NK-92 (cell line): ENCODE results near the gene SEPSECS.

Source experiments
- DNase-seq: peaks from one replicate; lab custom pipeline; 2025; ENCODE audit not compliant: unreplicated experiment; lab: John Stamatoyannopoulos, UW

Gene SEPSECS

DNA sequence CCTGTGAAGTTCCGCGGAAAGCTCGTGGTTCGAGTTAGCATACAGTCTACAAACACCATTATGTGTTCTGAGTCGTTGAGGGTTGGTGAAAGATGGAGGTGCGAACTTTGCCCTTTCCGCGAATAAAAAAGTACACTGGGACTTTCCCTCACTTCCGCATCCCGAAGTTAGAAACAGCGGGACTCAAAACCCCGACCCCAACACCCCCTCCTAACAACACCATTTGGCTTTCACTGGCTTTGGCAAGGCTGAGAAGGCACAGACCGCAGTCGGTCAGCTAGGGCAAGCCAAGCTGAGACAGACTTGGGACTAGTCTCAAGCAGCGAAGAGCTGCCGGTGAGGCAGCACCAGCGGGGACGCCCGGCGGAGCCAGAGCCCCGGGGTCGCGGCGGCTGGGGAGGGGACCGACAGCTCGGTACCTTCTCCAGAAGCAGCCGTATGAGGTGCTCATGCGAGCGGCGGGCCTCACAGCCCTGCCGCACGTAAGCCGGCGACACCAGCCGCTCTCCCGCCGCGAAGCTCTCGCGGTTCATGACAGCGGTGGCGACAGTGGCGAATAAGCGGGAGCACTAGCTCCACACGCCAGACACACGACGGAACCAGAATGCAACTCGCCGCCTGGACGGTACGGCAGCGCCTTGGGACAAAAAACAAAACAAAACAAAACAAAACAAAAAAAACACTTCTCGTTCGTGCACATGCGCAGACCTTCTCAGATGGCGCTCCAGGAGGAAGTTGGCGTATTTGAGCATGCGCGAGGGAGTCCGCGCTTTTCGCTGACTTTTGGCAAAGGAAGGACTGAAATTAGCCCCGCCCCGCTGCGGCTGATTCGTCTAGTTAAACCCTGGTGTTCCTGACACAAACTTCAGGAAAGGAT, at the start of gene SEPSECS:
Gene SEPSECS (minus strand): TSS at position 613 of the 877 bp plus-strand sequence. CDS start 80 bp downstream, at position 533.
- DNase-seq = peak; percentile 62

DNA sequence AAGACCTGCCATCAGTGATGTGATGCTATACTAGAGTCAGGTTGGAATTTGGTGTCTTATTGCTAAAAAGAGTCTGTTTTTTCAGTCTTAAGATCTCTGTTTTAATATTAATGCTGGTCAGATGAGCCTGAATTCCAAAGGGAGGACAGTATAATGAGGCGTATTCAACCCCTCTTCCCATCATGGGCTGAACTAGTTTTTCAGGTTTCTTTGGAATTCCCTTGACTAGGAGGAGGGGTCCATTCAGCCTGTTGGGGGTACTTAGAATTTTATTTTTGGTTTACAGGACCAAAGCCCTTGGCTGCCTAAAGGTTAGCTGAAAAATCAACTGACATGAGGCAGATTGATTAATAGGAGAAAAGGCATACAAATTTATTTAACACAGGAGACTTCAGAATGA, 49.5 kb upstream of the SEPSECS start:
- DNase-seq = no peak

DNA sequence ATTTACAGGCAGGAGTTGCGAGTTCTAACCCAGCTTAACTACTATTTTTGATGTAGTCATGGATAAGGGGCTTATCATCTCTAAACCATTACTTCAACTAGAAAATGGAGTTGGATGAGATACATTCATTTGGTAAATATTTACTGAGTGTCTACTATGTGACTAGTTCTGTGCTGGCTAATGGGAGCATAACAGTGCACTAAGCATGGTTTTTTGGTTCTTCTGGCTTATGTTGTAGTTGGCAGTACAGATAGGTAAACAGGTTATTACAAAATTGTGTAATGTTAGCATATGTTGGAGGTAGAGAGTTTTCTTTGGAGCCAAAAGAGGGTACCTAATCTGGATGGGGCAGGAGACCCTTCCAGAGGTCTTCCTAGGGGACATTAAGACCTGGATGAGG, 47.7 kb upstream of the SEPSECS start:
- no peak for DNase-seq

DNA sequence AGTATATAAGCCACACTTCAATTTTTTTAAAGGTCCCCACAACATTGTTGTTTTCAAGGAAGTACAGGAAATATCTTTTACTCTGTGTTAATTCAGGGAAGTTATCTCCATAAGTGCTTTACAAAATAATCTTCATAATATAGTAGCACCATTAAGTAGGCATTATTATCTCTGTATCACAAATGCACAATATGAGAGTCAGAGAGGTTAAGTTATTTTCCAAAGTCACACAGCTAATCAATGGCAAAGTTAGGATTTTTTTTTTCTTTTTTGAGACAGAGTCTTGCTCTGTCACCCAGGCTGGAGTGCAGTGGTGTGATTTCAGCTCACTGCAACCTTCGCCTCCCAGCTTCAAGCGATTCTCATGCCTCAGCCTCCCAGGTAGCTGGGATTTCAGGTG, 38.5 kb upstream of the SEPSECS start:
- DNase-seq = no peak

DNA sequence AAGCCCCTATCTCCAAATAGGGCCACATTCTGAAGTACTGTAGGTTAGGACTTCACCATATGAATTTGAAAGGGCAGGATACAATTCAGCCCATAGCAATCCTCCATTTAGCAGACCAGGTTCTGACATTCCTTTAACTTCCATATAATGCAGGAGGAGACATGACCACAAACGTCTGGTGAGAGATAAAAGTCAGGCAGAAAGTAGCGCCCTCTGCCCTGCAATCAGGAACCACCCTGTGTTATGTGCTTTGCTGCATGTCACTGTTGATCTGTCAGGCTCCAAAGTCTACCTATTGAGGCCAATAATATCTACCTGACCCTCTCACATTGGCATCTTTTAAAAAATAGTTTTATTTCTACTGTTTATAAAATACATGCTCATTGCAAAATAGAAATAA, 30.2 kb upstream of the SEPSECS start:
- DNase-seq = no peak

DNA sequence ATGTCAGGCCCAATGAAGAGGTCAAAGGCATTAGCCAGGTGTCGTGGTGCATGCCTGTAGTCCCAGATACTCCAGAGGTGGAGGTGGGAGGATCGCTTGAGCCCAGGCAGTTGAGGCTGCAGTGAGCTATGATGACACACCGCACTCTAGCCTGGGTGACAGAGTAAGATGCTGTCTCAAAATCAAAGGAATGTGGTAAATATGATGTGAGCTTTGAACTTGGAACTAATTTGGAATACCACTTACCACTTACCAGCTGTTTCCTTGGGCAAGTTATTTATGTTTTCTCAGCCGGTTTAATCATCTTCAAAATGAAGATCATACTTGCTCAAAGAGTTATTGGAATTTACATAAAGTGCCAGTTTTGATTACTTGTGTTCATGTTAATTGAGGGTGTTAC, 23.8 kb upstream of the SEPSECS start:
- DNase-seq = no peak

DNA sequence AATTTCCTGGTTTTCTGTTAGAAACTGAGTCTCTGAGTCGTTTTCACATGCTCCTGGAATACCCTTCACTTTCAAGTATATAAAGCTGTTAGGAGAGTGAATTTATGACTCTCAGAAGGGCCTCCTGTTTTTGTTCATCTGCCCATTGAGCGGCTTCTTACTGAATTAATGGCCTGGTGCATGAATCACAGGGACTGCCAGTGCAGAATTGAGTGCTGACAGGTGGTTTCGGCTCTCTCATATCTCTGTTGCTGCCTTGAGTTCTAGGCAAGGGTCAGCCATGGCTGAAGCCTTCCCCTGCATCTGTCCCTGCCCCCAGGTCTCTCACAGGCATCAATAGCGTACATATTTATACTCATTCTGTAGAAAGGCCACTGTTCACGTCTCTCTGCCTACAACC, 22.7 kb upstream of the SEPSECS start:
- no peak for DNase-seq

DNA sequence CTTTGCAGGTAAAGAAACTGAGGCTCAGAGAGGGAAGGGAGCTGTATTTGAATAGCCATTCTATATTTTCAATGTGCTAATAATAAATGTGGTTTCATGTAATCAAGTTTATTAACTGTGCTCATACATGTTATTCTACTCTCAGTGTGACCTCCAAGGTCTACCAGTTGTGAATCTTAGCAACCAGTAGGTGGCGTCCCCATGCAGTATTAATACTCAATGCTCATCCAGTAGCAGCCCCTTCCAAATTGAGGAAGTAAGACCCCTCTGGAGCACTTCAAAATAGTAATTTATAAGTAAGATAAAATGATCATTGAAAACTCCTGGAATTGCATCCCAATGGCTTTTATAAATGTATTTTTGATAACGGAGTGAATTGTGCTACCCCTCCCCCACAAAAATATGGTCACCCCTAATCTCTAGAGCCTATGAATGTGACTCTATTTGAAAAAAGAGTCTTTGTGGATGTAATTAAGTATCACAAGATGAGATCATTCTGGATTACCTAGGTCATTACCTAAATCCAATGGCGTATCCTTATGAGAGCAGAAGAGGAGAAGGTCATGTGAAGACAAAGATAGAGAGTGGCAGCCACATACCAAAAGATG, 20.4 kb upstream of the SEPSECS start:
- no peak for DNase-seq

DNA sequence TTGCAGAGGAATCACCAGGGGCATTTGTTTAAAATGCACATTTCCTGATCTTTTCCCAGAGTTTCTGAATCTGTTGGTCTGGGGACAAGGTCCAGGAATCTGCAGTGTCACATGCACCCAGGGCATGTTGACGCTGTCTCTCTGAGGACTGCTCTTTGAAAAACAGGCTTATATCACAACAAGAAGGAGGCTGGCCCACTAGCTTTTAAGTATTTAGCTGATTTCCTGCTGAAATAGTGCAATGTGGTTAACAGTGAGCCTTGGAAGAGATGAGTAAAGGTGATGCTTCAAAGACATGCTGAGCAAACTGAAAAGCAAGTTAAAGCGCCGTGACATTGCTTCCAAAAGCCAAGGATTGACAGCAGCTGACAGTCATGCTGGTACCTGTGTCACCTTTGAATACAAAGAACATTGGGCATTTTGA, 18.6 kb upstream of the SEPSECS start:
- DNase-seq = no peak

DNA sequence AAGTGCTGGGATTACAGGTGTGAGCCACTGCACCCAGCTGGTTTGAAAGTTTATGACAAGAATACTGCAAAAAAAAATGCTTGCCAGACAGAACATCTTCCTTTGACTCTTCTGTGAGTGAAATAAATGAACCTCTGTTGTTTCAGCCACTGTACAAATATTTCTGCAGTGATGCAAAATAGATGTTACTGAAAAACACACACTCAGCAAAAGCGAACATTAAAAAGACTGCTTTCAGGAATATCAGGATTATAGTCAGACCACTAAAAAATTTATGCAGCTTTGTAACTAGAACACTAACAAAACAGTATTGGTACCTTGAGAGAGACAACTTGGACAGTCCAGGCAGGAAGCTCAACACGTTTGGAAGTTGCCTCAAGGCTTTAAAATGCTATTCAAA, 16.9 kb upstream of the SEPSECS start:
- DNase-seq = no peak

DNA sequence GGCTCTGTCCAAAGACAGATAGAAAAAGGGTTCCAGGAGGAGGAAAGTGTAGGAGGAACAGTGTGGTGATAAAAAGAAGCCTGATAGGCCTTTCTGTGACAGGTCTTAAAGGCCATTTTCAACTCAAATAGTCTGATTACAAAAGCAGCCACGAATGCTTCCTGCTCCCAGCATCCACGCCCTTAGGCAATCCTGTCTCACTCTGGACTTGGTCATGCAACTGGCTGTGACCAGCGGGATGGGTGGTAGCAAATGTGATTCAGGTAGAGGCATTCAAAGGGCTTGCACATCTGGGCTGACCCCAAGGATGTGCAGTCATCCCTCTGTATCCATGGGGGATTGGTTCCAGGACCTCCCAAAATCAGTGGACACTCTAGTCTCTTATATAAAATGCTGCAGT, 14.4 kb upstream of the SEPSECS start:
- DNase-seq = no peak

DNA sequence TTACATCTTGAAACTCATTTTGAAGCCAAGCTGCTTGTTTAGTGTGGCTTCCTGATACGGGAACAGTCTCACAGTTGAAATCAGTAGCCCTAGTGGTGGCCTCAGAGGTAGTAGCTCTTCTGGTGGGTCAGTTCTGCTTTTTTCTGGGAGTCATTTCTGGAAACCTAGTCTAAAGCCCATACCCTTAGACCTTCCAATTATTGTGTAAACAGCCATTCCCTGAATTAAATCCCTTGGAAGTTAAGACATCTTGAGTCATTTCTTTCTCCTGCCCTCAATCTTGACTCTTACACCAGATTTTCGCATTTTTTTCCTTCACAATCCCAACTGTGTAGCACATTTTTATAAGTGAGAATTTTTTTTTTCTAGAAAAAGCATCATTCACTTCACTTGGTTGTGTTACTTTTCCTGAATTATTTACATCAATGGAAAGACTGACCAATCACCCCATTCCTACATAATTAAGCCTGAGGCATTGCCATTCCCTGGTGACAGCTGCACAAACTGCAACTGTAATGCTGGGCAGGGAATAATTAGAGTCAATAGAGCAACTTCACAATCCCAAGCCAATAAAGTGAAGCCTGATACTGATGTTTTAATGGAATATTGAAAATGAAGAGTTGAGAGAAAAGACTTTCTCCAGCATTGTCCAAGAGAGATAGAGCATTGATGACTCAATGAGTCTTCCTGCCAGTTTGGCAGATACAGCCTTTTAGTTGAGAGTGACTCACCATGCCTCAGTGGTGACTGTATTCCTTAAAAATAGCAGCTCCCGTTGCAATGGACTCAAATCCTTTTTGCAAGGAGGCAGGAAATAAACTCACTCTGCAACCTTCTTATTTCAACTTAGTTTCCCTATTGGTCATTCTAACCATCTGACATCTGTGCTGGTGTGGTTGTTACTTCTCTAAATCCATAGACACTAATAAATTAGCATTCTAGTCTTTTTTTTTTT, 13.0 kb upstream of the SEPSECS start:
- DNase-seq = no peak

DNA sequence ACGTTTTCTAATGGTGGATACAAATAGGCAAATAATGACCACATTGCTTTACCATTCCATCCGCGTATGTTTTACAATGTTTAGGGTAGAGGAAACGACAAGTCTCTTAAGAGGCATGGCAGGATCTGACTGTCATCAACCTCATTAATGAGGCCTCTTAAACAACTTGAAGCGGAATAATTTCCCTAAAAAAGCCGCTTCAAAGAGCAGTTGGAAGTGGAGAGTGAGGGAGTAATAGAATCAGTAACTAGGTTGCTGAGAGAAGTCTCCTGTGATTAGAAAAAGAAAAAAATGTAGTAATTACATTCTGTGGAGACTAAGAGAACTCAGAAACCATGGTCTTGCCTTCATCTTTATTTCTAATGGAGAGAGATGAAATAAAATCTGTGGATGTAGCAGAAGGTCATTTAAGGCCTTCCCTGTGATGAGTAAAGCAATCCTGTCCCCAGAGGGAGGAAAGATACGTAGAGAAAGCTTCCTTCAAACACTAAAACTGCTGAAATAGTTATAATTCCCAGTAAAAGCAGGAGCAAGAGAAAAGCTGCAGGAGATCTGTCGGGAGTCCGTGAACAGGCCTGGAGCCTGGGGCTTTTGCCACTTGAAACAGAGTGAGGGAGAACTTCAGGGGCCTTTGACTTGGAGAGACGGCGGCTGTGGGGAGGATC, 11.1 kb upstream of the SEPSECS start:
- DNase-seq = no peak

DNA sequence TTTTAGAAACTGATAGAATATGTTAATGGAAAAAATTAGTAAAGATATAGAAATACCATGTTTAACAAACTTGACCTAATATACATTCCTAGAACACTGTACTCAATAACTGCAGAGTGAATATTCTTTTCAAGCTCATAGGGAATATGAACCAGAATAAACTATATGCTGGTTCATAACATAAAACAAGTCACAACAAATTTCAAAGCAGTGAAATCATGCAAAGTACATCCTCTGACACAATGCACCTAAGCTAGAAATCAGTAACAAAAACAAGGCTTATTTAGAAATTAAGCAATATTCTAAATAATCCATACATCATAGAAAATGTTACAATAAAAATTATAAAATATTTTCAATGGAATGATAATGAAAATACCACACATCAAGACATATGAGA, 9.2 kb upstream of the SEPSECS start:
- no peak for DNase-seq

DNA sequence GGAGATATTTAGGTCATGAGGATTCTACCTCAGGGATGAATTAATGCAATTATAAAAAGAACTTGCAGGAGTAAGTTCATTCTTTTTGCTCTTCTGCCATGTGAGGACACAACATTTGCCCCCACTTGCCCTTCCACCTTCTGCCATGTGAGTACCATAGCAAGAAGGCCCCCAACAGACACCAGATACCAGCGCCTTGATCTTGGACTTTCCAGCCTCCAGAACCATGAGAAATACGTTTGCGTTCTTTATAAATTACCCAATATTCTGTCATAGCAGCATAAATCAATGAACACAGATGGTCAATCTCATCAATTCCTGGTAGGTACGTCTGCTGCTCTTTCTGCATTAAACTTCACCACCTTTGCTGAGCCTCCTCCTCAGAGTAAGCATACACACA, 5.7 kb upstream of the SEPSECS start:
- DNase-seq = no peak

DNA sequence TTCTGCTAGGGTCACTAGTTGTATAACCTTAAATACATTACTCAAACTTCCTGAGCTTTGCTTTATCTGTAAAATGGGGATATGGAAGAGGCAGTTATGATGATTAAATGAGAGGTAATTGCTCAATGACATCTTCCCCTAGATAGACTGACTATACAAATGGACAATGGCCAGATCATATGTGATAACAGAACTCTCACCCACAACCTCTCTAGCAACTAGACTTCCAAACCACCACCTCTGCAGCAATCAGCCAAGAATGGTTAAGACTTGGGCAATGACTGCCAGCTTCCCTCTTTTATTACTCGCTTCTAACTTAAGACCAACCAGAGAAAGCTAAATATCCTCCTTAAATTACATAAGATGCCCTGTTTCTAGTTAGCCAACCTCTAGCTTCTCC, 2.9 kb upstream of the SEPSECS start:
- no peak for DNase-seq

DNA sequence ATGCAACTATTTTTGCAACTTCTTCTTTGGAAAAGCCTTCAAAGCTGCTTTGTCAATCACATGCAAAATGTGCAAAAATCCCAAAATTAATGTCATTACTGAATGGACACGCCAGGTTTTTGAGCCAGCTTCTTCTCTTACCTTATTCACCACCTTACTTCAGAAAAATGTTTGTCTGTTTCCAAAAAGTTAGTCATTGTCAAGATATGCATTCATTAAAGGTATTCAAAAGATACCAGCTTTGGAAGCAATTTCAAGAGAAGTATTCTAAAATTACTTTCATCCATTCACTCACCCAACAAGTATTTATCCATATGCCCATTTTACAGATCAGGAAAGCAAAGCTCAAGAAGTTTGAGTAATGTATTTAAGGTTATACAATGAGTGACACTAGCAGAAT, 2.3 kb upstream of the SEPSECS start:
- DNase-seq = no peak

DNA sequence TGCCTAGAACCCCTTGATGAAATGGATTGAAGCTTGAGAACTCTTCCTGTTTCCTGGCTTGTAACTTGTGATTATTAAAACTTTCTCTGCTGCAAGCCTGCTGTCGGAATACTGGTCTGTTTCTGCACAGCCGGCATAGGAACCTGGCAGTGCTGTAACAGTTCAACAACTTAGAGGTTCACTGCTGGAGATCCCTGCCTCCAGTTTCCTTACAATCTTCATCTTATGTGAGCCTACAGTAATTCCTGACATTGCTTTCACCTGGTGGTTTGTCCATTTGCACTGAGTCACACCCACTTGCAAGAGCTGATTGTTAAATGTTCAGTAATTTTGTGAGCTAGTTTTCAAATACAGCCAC, 1.3 kb upstream of the SEPSECS start:
- no peak for DNase-seq

DNA sequence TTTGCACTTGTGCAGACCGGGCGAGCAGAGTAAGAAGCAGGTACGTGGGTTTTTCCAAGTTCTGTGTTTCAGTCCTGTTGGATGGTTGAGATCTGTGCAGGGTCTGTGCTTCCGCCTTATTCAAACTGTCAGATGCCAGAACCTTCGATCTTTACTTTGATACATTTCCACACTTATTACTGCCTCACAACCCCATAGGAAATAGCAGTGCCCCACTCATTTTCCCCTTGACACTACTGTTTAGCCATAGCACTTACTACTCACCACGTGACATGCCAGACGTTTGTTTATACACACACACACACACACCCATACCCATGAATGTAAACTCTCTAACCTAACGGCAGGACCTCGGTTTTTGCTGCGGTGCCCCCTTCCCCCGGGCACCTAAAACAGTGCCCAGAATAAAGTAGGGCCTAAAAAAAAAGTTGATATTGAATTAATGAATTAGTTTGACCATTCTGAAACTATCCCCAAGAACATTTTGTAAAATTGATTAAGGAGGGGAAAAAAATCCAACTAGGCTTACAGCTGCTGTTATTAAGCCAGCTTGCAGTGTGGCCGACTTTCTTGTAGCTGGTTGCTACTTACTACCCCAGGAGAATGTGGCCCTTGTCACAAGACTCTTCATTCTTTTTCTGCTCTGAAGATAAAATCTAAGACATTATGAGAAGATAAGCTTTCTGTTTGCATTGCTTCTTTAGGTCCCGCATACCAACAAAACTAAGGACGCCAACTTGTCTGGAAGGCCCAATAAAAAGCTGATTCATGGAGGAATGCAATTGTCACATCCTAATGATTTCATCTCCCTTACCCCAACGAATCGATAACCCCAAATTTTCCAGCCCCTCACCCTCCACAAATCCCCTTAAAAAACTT, 704 bp upstream of the SEPSECS start:
- no peak for DNase-seq

DNA sequence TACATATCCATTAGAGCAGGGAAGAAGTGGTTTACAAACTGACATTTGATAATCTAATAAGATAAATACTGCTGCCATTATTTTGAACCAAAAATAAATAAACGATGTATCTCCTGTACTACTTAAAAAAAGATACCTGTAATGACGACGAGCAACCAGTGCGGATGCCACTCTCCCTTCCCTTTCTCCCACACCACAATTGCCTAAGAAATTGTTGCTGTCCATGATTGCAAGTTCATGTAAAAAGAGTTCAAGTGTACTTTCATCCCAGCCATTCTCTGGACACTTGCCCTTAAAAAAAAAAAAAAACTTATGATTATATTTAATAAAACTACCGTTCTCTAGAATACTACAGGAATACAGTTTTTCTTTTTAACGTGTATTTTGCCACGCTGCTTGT, 1.4 kb downstream of the SEPSECS start:
- DNase-seq = no peak
